ENCODE measurements around the gene GPC5. TPM values are rescaled to one million over a fixed set of nuclear protein-coding genes. Genes with fewer than 3 reads are reported as not detected.

GPC5 gene
- total RNA-seq, 1 donor from 2014 or later = 0.07 TPM

- no peaks in the 10 kb centered on the region for H3K27me3 ChIP-seq
- H3K27ac ChIP-seq = no peak overlapping the region
- H2AFZ ChIP-seq (replicated peaks) = no peak overlapping the region
- no peaks in the 10 kb centered on the region for H3K4me1 ChIP-seq
- no peaks in the 10 kb centered on the region for H4K20me1 ChIP-seq (ENCODE audit: low read depth)
- Mint-ChIP-seq H3K4me3 (no peak overlapping the region), H3K27me3 (ENCODE audit: insufficient read depth, low read depth) (peaks cover 2% of the 10 kb centered on the region), H3K36me3 (no peaks in the 10 kb centered on the region), H3K27ac (no peak overlapping the region), H3K9me3 (peaks cover 6% of the 10 kb centered on the region), H3K4me1 (peaks cover 4% of the 10 kb centered on the region)
- H3K79me2 ChIP-seq (ENCODE audit: low read depth) = no peaks in the 10 kb centered on the region
- no peaks in the 10 kb centered on the region for H3K9me3 ChIP-seq (ENCODE audit: low read depth)
- H3K4me3 ChIP-seq = no peak overlapping the region
- no peaks in the 10 kb centered on the region for H3F3A ChIP-seq (ENCODE audit: low read depth)
- no peak for DNase-seq (ENCODE audit: low spot score)
- TF ChIP-seq EZH2 (IDR thresholded peaks at IDR 0.05) = no peak
- TF ChIP-seq, protein P1, sequence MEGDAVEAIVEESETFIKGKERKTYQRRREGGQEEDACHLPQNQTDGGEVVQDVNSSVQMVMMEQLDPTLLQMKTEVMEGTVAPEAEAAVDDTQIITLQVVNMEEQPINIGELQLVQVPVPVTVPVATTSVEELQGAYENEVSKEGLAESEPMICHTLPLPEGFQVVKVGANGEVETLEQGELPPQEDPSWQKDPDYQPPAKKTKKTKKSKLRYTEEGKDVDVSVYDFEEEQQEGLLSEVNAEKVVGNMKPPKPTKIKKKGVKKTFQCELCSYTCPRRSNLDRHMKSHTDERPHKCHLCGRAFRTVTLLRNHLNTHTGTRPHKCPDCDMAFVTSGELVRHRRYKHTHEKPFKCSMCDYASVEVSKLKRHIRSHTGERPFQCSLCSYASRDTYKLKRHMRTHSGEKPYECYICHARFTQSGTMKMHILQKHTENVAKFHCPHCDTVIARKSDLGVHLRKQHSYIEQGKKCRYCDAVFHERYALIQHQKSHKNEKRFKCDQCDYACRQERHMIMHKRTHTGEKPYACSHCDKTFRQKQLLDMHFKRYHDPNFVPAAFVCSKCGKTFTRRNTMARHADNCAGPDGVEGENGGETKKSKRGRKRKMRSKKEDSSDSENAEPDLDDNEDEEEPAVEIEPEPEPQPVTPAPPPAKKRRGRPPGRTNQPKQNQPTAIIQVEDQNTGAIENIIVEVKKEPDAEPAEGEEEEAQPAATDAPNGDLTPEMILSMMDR (IDR thresholded peaks at IDR 0.05) = no peak
- no peak for TF ChIP-seq EZH2phosphoT487 (IDR thresholded peaks at IDR 0.05)
- no peaks in the 10 kb centered on the region for H3K36me3 ChIP-seq
- no peak overlapping the region for H3K4me2 ChIP-seq
- H3K9ac ChIP-seq = no peak overlapping the region
These were observed 1148.8 kb downstream of the GPC5 start for GRCh38 chr13:92547266-92547665.

DNA sequence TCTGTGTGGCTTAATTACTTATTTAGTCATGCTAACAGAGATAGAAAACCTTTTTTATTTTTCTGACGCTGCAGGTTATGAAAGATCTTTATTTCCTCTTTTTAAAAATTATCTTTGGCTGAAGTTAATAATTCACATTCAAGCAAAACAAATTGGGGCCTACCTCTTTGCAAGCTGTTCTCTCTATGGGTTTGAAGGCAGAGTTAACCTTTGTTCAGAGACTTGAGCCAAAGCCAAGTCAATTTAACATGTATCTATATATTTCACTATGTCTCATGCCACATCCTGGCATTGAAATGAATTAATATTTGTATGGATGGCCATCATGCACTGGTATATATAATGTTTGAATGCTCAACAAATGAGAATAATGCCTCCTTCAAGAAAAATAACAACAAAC is 1150.9 kb downstream of the GPC5 start:
- Mint-ChIP-seq H3K27ac (no peak overlapping the region), H3K27me3 (ENCODE audit: insufficient read depth, low read depth) (no peaks in the 10 kb centered on the region), H3K36me3 (no peaks in the 10 kb centered on the region), H3K4me1 (peaks cover 4% of the 10 kb centered on the region), H3K9me3 (peaks cover 6% of the 10 kb centered on the region), H3K4me3 (no peak overlapping the region)
- H3K27ac ChIP-seq = no peak overlapping the region
- H3F3A ChIP-seq (ENCODE audit: low read depth) = no peaks in the 10 kb centered on the region
- DNase-seq (ENCODE audit: low spot score) = no peak
- no peaks in the 10 kb centered on the region for H4K20me1 ChIP-seq (ENCODE audit: low read depth)
- H3K27me3 ChIP-seq = no peaks in the 10 kb centered on the region
- no peaks in the 10 kb centered on the region for H3K4me1 ChIP-seq
- H3K4me3 ChIP-seq = no peak overlapping the region
- no peak overlapping the region for H2AFZ ChIP-seq (replicated peaks)
- H3K9ac ChIP-seq = no peak overlapping the region
- TF ChIP-seq EZH2 (IDR thresholded peaks at IDR 0.05) = no peak
- no peak overlapping the region for H3K4me2 ChIP-seq
- no peaks in the 10 kb centered on the region for H3K36me3 ChIP-seq
- no peaks in the 10 kb centered on the region for H3K79me2 ChIP-seq (ENCODE audit: low read depth)
- H3K9me3 ChIP-seq (ENCODE audit: low read depth) = no peaks in the 10 kb centered on the region

GRCh38 chr13:92553470-92554114 is 1155.2 kb downstream of the GPC5 start:
- Mint-ChIP-seq H3K27ac (no peak overlapping the region), H3K36me3 (no peaks in the 10 kb centered on the region), H3K27me3 (ENCODE audit: insufficient read depth, low read depth) (no peaks in the 10 kb centered on the region), H3K9me3 (no peaks in the 10 kb centered on the region), H3K4me3 (no peak overlapping the region), H3K4me1 (peaks cover 4% of the 10 kb centered on the region)
- Histone ChIP-seq H3K4me2 (no peak overlapping the region), H3K79me2 (ENCODE audit: low read depth) (no peaks in the 10 kb centered on the region), H3K4me1 (no peaks in the 10 kb centered on the region), H4K20me1 (ENCODE audit: low read depth) (no peaks in the 10 kb centered on the region), H3K27me3 (no peaks in the 10 kb centered on the region), H3K36me3 (no peaks in the 10 kb centered on the region), H3K9ac (no peak overlapping the region), H3F3A (ENCODE audit: low read depth) (no peaks in the 10 kb centered on the region), H3K9me3 (ENCODE audit: low read depth) (no peaks in the 10 kb centered on the region), H2AFZ (replicated peaks) (no peak overlapping the region), H3K4me3 (no peak overlapping the region), H3K27ac (no peak overlapping the region)
- no peak for TF ChIP-seq EZH2 (IDR thresholded peaks at IDR 0.05)
- no peak for DNase-seq (ENCODE audit: low spot score)

DNA sequence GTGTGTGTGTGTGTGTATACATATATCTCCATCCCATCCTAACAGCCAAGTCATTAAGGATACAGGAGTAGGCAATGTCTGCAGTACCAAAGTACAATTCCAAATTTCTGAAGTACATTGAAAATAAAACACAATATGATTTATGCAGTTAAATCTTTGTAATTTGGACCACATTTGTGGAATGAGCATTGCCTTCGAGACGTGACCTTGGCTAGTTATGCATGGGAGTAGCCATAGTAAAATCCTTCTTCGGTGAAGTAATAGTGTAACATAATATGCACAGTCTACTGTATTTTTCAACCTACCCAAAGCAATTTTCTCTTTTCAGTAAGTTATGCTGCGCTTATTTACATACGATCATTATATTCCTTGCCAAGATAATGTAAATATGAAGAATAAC is 1162.5 kb downstream of the GPC5 start:
- Histone ChIP-seq H2AFZ (replicated peaks) (no peak overlapping the region), H3F3A (ENCODE audit: low read depth) (no peaks in the 10 kb centered on the region), H3K27me3 (no peaks in the 10 kb centered on the region), H3K9me3 (ENCODE audit: low read depth) (no peaks in the 10 kb centered on the region), H3K4me1 (no peaks in the 10 kb centered on the region), H3K9ac (no peak overlapping the region), H3K36me3 (no peaks in the 10 kb centered on the region), H3K4me3 (no peak overlapping the region), H3K79me2 (ENCODE audit: low read depth) (no peaks in the 10 kb centered on the region), H4K20me1 (ENCODE audit: low read depth) (no peaks in the 10 kb centered on the region), H3K27ac (no peak overlapping the region), H3K4me2 (no peak overlapping the region)
- DNase-seq (ENCODE audit: low spot score) = no peak
- Mint-ChIP-seq H3K4me1 (peaks cover 4% of the 10 kb centered on the region), H3K4me3 (no peak overlapping the region), H3K9me3 (no peaks in the 10 kb centered on the region), H3K27ac (no peak overlapping the region), H3K36me3 (no peaks in the 10 kb centered on the region), H3K27me3 (ENCODE audit: insufficient read depth, low read depth) (no peaks in the 10 kb centered on the region)
- TF ChIP-seq, protein P1 (IDR thresholded peaks at IDR 0.05) = no peak
- TF ChIP-seq EZH2phosphoT487 (IDR thresholded peaks at IDR 0.05) (no peak), EZH2 (IDR thresholded peaks at IDR 0.05) (no peak)
